Measurements from ENCODE around the gene RNU5B-1. TPM values are rescaled to one million over a fixed set of nuclear protein-coding genes. Genes with fewer than 3 reads are reported as not detected.

RNU5B-1 gene
- 10 to 100 TPM in 4 of 7 donors, not detected in 3; 24.2 to 62.3 (median 32.6) TPM for total RNA-seq
- polyA plus RNA-seq = not detected
- long read RNA-seq, donor 1, partial matches to known transcripts = 0 of 1 reads
- long read RNA-seq, donor 1, other reads (novel, unspliced or antisense) = 0 of 1 reads
- long read RNA-seq, donor 2 = 0 reads

DNA sequence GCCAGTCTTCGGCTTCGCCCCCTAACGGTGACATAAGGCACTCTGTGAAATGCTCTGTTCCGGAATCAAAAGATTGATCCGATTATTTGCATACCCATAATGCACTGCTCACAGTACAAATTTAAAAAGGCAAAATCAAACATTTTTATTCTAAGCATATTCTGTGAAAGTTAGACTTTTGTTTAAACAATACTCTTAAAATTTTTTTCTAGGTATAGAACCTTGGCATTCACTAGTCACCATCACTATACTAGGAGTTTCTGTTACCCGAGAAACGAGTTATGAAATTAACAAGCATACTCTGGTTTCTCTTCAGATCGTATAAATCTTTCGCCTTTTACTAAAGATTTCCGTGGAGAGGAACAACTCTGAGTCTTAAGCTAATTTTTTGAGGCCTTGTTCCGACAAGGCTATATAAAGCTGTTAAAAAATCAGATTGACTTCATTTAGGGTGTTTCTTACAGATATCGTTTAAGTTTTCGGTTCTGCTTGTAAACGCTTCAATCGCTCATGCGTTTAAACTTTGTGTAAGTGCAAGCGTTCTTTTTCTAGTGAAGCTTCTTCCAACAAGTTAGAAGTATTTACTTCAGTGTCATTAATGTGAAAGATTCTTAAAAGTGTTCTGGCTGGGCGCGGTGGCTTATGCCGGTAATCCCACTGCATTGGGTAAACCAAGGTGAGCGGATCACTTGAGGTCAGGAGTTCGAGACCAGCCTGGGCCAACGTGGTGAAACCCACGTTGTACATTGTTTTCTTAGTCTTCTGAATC lies at the start of gene RNU5B-1:
TSS of gene RNU5B-1 (plus strand) at position 297 of the 769 bp plus-strand sequence.
- H3K36me3 ChIP-seq = no peaks in the 10 kb centered on the region
- TF ChIP-seq POLR2A (IDR thresholded peaks at IDR 0.05) = peak; percentile 97 to 100 (median 99)
- TF ChIP-seq POLR2AphosphoS5 (IDR thresholded peaks at IDR 0.05) = peak; percentile 31 to 91 (median 73)
- TF ChIP-seq CTCF (IDR thresholded peaks at IDR 0.05 in 8 of 11, conservative IDR thresholded peaks at IDR 0.05 in 3 of 11) = peak; percentile 88 to 96 (median 93)
- H3K27ac ChIP-seq = peak within 1 kb of the TSS; percentile 79 to 94 (median 90)
- no peaks in the 10 kb centered on the region for H3K27me3 ChIP-seq (replicated peaks in 1 of 7)
- DNase-seq = peak; percentile 85
- intact Hi-C loops (cut with DNase I; ENCODE audit: low total_unique reads) = no loop called here
- WGBS, 5 donors = 0 to 1% (median 1%) methylated on average over 24 of the region's 24 CpGs
- peaks cover 4 to 42% (median 20%) of the 10 kb centered on the region in 6 donors for H3K4me1 ChIP-seq
- peak within 1 kb of the TSS; percentile 37 to 80 (median 48) for H3K4me3 ChIP-seq
- H3K9me3 ChIP-seq = no peaks in the 10 kb centered on the region

GRCh38 chr15:65254758-65255157 lies 49.7 kb upstream of the RNU5B-1 start:
- Histone ChIP-seq H3K4me3 (no peak overlapping the region), H3K4me1 (no peaks in the 10 kb centered on the region), H3K36me3 (peaks cover 4 to 72% (median 22%) of the 10 kb centered on the region in 6 donors), H3K9me3 (no peaks in the 10 kb centered on the region), H3K27ac (no peak overlapping the region), H3K27me3 (replicated peaks in 1 of 7) (no peaks in the 10 kb centered on the region)
- intact Hi-C loops (cut with DNase I; ENCODE audit: low total_unique reads) = no loop called here
- no peak for DNase-seq
- 32 to 71% (median 50%) methylated on average over 1 of the region's 1 CpG for WGBS, 5 donors
- TF ChIP-seq POLR2A (IDR thresholded peaks at IDR 0.05) (no peak), POLR2AphosphoS5 (IDR thresholded peaks at IDR 0.05) (no peak), CTCF (IDR thresholded peaks at IDR 0.05 in 8 of 11, conservative IDR thresholded peaks at IDR 0.05 in 3 of 11) (no peak)

DNA sequence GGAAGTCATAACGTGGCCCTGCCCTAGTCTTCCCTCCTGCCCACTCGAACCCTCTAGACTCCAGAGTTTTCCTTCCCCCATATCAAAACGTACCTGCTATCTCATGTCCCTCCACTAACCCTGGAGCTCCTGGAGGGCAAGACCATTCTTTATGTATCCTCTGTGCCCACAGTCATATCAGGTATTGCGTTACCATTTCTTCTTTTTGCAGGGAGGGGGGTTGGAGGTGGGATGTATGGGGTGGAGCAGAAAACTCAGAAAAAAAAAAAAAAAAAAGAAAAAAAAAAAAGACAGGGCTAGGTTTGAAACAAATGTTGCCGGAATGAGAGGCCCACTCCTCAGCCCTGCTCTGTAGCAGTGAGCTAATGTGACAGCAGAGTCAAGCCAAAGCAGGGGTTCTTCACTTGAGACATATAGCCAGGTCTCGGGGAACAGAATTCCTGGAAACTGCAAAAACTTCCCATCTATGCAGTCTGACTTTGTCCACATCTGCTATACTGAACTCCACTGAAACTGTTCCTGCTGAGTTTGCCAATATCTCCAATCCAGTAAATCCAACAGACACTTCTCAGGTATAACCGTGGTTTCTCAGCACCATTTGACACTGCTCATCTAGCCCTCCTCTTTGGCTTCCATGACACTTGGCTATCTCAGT lies 48.9 kb upstream of the RNU5B-1 start:
- WGBS, 5 donors = 77 to 96% (median 83%) methylated on average over 7 of the region's 7 CpGs
- Histone ChIP-seq H3K4me1 (no peaks in the 10 kb centered on the region), H3K36me3 (peaks cover 4 to 77% (median 31%) of the 10 kb centered on the region in 6 donors), H3K4me3 (no peak overlapping the region), H3K9me3 (no peaks in the 10 kb centered on the region), H3K27me3 (replicated peaks in 1 of 7) (no peaks in the 10 kb centered on the region), H3K27ac (no peak overlapping the region)
- TF ChIP-seq POLR2A (IDR thresholded peaks at IDR 0.05) = no peak
- no peak for TF ChIP-seq CTCF (IDR thresholded peaks at IDR 0.05 in 8 of 11, conservative IDR thresholded peaks at IDR 0.05 in 3 of 11)
- no peak for TF ChIP-seq POLR2AphosphoS5 (IDR thresholded peaks at IDR 0.05)
- intact Hi-C loops (cut with DNase I; ENCODE audit: low total_unique reads) = no loop called here
- no peak for DNase-seq

Data from spleen (tissue), 13 donors.